Transverse colon (tissue), 4 donors: ENCODE results near the gene C10orf67. TPM values are rescaled to one million over a fixed set of nuclear protein-coding genes. Genes with fewer than 3 reads are reported as not detected.
"Not testable (repeated sequence)": the region's sequence is repeated elsewhere in the genome, so short reads cannot be mapped to it uniquely, and the experiment has no call there.

ENCODE experiments used
- DNase-seq: peaks from one replicate; pipeline ENCODE4 v3.0.0-alpha.2; 2019
- H3K27ac ChIP-seq, 4 donors: fragments of 200-600 bp; sonication (generic); 2 replicates each; pipeline ENCODE4 v1.5.1; 2016 to 2018; ENCODE audit warnings: inconsistent platforms in 4 of 4
- H3K27me3 ChIP-seq: fragments of 200-600 bp; sonication (generic); 2 replicates; pipeline ENCODE4 v1.5.1; 2017; ENCODE audit warnings: inconsistent platforms
- H3K36me3 ChIP-seq, 4 donors: fragments of 200-600 bp; sonication (generic); 2 replicates each; pipeline ENCODE4 v1.5.1; 2017 to 2019; ENCODE audit warnings: inconsistent platforms in 4 of 4
- H3K4me1 ChIP-seq, 4 donors: fragments of 200-600 bp; sonication (generic); 2 replicates each; pipeline ENCODE4 v1.5.1; 2017 to 2020; ENCODE audit warnings: inconsistent platforms in 4 of 4
- H3K4me3 ChIP-seq, 4 donors: fragments of 200-600 bp; sonication (generic); 1 replicate in 1 of 4; 2 replicates in 3 of 4; pipeline versions ENCODE4 v1.5.1 to v1.6.1; 2017 to 2019; ENCODE audit warnings: inconsistent platforms in 4 of 4
- H3K9me3 ChIP-seq, 2 donors: fragments of 200-600 bp; sonication (generic); 2 replicates each; pipeline ENCODE4 v1.5.1; 2017 to 2019; ENCODE audit warnings: inconsistent platforms in 2 of 2
- EP300 ChIP-seq: sonication (generic); formaldehyde crosslinking; IDR thresholded peaks from one replicate; pipeline ENCODE4 v1.6.1; 2017; ENCODE audit warnings: antibody characterized with exemption, low read depth
- POLR2A ChIP-seq: fragments of 450-650 bp; IDR thresholded peaks from one replicate; pipeline ENCODE4 v1.6.1; 2016; ENCODE audit warnings: antibody characterized with exemption, mild to moderate bottlenecking, moderate library complexity
- POLR2AphosphoS5 ChIP-seq, 3 donors: sonication (generic); formaldehyde crosslinking; IDR thresholded peaks; one replicate each; pipeline ENCODE4 v1.6.1; 2016; ENCODE audit warnings: antibody characterized with exemption in 3 of 3
- WGBS, 2 donors: methylation state at CpG; one replicate each; pipeline ENCODE4 v1.1.5; 2018; ENCODE audit warnings: low coverage in 1 of 2; 5-methylcytosine and 5-hydroxymethylcytosine counted together
- in situ Hi-C, 4 donors: fragments of 200-750 bp; cut with MboI; loops; one replicate each; pipeline versions ENCODE4 v1.15.0 to v1.15.1; 2017; ENCODE audit warnings: low sequenced_read_pairs in 3 of 4, low pct_ligation_motif_present in 1 of 4, low pct_unique_long_range_greater_than_20kb in 1 of 4
- intact Hi-C: fragments of 100-400 bp; cut with DNase I; formaldehyde crosslinking; loops from one replicate; pipeline ENCODE4 v1.15.1; 2023; ENCODE audit warnings: low total_unique reads
- total RNA-seq, 4 donors: library from RNA; depleted of rRNA; stranded (reverse); fragments of >200 nt; gene quantifications; one replicate each; pipeline ENCODE4 v1.1.0, GENCODE V29; 2016
- TF ChIP-seq, protein P1 (sequence below), 5 experiments: fragments of 200-600 bp in 3 of 5; fragments of 450-650 bp in 2 of 5; sonication (generic) in 3 of 5; IDR thresholded peaks; 1 replicate in 2 of 5; 2 replicates in 3 of 5; pipeline ENCODE4 v1.5.1; 2016 to 2017; ENCODE audit warnings: antibody characterized with exemption in 5 of 5, inconsistent platforms in 3 of 5, mild to moderate bottlenecking in 2 of 5, moderate library complexity in 1 of 5

C10orf67 gene
- total RNA-seq, 4 donors from 2014 or later, result not detected

DNA sequence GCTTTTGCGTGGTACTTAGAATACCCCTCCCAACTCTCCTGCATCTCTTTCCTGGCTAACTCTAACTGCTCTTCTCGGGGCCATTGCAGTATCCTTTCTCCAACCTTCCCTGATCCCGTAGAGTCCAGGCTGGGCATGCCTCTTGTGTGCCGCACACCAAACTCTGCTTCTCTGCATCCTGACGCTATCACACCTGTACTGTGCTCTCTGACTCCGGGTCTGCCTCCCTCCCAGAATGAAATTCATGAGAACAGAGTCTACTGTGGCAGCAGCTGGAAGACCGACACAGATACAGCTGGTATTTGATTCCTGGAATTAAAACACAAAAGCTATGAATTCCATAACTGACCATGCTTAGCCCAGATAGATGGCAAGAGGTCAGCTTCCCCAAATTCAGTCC lies 60.9 kb downstream of the C10orf67 start:
- no peak for DNase-seq
- Histone ChIP-seq H3K27ac (no peak overlapping the region), H3K4me3 (no peak overlapping the region), H3K27me3 (no peaks in the 10 kb centered on the region), H3K9me3 (no peaks in the 10 kb centered on the region), H3K4me1 (no peaks in the 10 kb centered on the region), H3K36me3 (no peaks in the 10 kb centered on the region)
- TF ChIP-seq, protein P1, sequence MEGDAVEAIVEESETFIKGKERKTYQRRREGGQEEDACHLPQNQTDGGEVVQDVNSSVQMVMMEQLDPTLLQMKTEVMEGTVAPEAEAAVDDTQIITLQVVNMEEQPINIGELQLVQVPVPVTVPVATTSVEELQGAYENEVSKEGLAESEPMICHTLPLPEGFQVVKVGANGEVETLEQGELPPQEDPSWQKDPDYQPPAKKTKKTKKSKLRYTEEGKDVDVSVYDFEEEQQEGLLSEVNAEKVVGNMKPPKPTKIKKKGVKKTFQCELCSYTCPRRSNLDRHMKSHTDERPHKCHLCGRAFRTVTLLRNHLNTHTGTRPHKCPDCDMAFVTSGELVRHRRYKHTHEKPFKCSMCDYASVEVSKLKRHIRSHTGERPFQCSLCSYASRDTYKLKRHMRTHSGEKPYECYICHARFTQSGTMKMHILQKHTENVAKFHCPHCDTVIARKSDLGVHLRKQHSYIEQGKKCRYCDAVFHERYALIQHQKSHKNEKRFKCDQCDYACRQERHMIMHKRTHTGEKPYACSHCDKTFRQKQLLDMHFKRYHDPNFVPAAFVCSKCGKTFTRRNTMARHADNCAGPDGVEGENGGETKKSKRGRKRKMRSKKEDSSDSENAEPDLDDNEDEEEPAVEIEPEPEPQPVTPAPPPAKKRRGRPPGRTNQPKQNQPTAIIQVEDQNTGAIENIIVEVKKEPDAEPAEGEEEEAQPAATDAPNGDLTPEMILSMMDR (IDR thresholded peaks at IDR 0.05), result no peak
- TF ChIP-seq POLR2A (no peak), POLR2AphosphoS5 (IDR thresholded peaks at IDR 0.05) (no peak), EP300 (no peak)
- WGBS, 2 donors, result 50 to 62% methylated on average over 1 to 7 of the region's 7 CpGs
- in situ Hi-C loops (no loop called here), intact Hi-C loops (no loop called here)

DNA sequence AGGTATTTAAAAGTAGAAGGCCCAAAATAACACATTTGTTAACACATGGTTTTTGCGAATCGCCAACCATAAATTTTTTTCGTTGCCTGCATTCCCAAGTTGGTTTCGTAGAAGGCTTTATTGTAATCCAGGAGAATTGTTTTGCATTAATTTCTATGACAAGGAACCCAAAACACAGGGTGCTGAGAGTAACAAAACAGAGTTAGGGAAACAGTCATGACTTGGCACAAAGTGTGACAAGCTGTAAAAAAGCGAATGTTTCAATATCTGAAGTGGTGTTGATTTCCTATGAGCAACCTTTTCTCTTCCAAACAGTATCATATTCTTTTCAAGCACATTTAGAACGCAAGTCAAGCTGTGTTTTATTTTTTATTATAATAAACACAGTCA lies 63.6 kb downstream of the C10orf67 start:
- H3K27ac ChIP-seq, result no peak overlapping the region
- no peak for DNase-seq
- no peak overlapping the region for H3K4me3 ChIP-seq
- H3K27me3 ChIP-seq, result no peaks in the 10 kb centered on the region
- 56% methylated on average over 5 to 6 of the region's 6 CpGs for WGBS, 2 donors
- H3K4me1 ChIP-seq, result no peaks in the 10 kb centered on the region
- TF ChIP-seq POLR2AphosphoS5 (IDR thresholded peaks at IDR 0.05) (no peak), EP300 (no peak), POLR2A (no peak)
- TF ChIP-seq, protein P1 (IDR thresholded peaks at IDR 0.05), result no peak
- intact Hi-C loops (no loop called here), in situ Hi-C loops (no loop called here)
- no peaks in the 10 kb centered on the region for H3K36me3 ChIP-seq
- no peaks in the 10 kb centered on the region for H3K9me3 ChIP-seq

DNA sequence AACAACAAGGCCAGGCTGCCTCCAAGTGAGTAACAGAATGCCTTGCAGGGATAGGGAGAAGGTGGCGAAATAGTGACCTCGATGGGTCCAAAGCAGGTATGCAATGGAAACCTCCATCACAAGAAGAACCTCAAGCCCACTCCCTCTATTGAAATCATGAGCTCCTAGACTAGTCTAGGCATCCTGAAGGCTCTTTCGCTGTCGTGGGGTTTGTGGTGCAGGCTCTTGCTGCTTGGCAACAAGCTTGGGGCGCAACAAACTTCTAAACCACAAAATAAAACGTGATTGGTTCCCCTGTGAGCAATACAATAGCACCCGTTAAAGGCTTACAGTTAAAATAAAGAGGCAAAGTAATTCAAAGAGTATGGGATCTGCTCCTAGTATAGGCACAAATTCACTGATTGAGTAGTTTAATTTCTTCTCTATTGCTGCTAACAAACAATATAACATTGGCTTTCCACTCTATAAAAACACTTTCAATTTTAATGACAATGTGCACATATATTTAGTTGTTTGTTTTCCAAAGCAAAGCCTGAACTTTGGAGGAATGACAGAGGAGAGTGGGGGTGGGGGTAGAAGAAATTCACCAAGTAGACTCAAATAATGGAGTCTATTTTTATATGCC lies 64.1 kb downstream of the C10orf67 start:
- no peak for DNase-seq
- H3K36me3 ChIP-seq, result no peaks in the 10 kb centered on the region
- WGBS, 2 donors, result 20 to 33% methylated on average over 1 to 7 of the region's 7 CpGs
- no peak overlapping the region for H3K27ac ChIP-seq
- no peaks in the 10 kb centered on the region for H3K4me1 ChIP-seq
- no peaks in the 10 kb centered on the region for H3K27me3 ChIP-seq
- TF ChIP-seq, protein P1 (IDR thresholded peaks at IDR 0.05), result no peak
- in situ Hi-C loops (no loop called here), intact Hi-C loops (no loop called here)
- H3K9me3 ChIP-seq, result no peaks in the 10 kb centered on the region
- H3K4me3 ChIP-seq, result no peak overlapping the region

DNA sequence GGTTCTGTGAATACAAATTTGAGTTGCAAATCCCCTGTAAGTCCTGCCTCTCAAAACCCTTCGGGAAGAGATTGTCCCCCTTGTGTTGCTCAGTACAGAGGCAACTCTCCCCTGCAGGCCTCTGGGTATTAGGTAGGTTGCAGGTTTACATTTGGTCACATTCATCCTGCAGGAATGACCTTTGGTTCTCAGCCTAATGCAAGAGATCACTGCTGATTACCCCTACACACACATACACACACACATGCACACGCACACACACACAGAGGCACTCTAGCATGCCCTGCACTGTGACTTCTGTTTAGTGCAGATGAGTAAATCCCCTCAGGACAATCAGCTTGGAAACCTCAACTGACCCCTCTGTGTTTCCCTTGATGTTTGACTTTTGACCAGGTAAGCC lies 69.2 kb downstream of the C10orf67 start:
- in situ Hi-C loops (no loop called here), intact Hi-C loops (no loop called here)
- 89% methylated on average over 2 of the region's 2 CpGs; no CpG with 5 or more reads in 1 of the 2 donors for WGBS, 2 donors
- H3K9me3 ChIP-seq, result peaks cover 0 to 13% of the 10 kb centered on the region in 2 donors
- no peaks in the 10 kb centered on the region for H3K4me1 ChIP-seq
- no peak for DNase-seq
- H3K36me3 ChIP-seq, result no peaks in the 10 kb centered on the region
- no peak overlapping the region for H3K27ac ChIP-seq
- TF ChIP-seq, protein P1 (IDR thresholded peaks at IDR 0.05), result no peak
- TF ChIP-seq POLR2AphosphoS5 (IDR thresholded peaks at IDR 0.05), result no peak
- TF ChIP-seq POLR2A, result no peak
- TF ChIP-seq EP300, result no peak
- no peak overlapping the region for H3K4me3 ChIP-seq
- no peaks in the 10 kb centered on the region for H3K27me3 ChIP-seq

DNA sequence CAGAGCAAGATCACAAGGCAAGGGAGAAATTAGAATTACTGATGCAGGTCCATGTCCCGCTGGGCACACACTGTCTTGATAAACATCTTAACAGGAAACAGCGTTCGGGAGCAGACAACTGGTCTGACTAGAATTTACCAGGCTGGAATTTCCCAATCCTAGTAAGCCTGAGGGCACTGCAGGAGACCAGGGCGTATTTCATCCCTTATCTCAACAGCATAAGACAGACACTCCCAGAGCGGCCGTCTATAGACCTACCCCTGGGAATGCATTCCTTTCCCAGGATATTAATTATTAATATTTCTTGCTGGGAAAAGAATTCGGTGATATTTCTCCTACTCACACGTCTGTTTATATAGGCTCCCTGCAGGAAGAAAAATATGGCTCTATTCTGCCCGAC lies 70.4 kb downstream of the C10orf67 start:
- in situ Hi-C loops, H3K27me3 ChIP-seq, H3K4me1 ChIP-seq, H3K36me3 ChIP-seq, H3K4me3 ChIP-seq, H3K27ac ChIP-seq, DNase-seq, intact Hi-C loops: not testable (repeated sequence)
- 90% methylated on average over 9 of the region's 9 CpGs for WGBS, 2 donors
- peaks cover 0 to 13% of the 10 kb centered on the region in 2 donors for H3K9me3 ChIP-seq
